GM19468 (cell line): ENCODE measurements around the gene ARL4C.

Experiments
- ATAC-seq: cut with Tn5 transposase; IDR thresholded peaks from one replicate; pipeline ENCODE4 v1.9.1; 2021; ENCODE audit warnings: mild to moderate bottlenecking, moderate library complexity, moderate number of reproducible peaks; ENCODE audit not compliant: unreplicated experiment; ENCODE audit errors: extremely low read depth

ARL4C gene

DNA sequence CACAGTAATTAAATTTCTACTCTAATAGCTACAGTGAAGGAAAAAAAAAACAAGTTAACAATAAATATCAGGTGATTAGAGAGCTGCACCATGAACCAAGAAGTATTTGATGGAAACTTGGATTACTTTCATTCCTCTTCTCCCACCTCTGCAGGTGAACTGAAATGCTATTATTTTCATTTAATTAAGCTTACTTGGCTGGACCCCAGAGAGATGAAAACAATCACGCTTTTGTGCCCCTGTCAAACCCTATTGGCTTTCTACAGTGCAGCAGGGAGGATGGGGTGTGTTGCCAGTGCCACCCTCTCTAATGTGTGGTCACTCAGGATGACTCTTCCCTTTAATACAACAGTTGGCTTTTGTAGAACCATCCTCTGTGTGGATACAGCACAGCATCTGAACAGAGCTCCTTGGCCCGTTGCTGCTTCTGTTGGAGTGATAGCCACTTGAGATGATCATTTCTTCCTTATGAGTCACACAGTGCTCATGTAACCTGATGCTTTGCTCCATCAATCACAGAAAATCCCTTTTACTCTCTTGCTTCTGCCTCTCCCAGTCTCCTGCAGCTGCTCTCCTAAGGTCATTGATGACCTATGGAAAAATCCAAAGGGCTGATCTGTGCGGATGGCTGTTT lies 5.5 kb upstream of the ARL4C start:
- no peak for ATAC-seq

DNA sequence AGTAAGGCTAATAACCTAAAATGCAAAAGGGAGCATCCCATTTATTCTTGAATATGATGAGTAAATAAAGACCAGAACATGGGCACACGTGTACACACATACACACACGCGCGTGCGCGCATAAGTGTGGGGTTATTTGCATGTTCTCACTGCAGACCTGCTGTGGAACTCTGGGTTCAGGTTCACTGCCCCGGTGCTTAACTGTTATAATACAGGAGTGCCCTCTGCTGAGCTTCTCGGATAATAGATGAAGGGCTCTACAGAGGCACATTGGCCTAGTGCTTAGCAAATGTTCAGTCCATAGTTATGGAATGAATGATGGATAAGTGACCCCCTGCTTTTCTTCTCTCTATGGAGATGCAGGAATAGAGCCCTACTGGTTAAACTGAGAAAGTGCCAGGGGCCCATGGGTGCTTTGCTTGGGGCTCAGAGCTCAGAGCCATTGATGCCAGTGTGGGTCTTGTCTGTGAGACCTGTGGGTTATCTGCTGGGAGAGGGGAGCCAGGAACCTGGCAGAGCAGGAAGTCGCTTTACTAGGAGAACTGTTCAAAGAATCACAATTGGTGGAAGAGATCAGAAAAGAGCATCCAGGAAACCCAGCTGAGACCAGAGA lies 3.6 kb upstream of the ARL4C start:
- peak; percentile 22 for ATAC-seq

DNA sequence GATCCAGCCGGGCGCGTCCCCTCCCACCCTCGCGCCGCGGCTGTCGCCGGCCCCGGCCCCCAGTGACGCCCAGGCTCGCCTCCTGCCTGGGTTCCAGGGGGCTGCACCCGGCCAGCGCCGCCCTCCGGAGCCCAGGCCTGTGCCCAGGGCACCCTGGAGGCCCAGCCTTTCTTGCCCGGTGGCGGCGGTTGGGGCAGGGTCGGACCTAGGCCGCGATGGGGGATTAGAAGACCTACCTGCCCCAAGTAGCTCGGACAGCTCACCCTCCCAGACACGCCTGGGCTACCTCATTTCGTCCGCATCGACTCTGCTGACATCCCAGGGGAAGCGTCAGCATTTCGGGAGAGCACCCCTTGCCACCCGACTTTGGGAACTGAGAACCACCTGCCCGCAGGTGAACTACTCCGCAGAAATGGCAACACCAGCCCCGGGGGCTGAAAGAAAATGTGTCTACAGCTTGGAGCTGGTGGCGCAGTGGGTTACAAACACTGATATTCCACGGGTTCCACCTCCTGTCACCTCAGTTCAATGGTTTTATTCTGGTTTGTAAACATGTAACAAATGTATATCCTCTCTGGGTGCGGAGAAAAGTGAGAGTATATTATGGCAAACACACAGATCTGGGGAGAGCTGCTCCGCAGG lies 834 bp upstream of the ARL4C start:
- ATAC-seq: no peak

DNA sequence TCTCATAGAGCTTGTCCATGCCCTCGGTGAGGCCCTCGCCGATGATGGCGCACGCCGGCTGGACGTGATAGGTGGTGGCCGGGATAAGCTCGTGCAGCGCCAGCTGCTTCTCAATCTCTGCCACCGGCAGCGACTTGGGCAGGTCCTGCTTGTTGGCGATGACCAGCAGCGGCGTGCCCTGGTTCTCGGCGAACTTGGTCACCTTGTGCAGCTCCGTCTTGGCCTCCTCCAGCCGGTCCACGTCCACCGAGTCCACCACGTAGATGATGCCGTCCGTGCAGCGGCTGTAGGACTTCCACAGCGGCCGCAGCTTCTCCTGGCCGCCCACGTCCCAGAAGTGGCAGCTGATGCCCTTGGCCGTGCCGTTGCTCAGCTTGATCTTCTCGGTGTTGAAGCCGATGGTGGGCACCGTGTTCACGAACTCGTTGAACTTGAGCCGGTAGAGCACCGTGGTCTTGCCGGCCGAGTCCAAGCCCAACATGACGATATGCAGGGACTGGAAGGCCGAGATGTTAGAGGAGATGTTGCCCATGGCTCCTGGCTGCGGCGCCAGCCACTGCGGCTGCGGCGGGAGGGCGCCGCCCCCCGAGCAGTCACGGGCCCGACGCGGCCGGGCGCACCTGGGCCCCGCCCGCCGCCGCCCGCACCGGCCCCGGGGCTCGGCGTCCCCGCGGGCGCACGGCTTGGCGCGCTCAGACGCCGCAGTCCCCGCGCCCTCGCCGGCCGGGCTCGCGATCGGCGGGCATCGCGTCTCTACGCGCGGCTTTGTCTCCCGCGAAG lies 636 bp downstream of the ARL4C start:
- peak; percentile 21 for ATAC-seq

DNA sequence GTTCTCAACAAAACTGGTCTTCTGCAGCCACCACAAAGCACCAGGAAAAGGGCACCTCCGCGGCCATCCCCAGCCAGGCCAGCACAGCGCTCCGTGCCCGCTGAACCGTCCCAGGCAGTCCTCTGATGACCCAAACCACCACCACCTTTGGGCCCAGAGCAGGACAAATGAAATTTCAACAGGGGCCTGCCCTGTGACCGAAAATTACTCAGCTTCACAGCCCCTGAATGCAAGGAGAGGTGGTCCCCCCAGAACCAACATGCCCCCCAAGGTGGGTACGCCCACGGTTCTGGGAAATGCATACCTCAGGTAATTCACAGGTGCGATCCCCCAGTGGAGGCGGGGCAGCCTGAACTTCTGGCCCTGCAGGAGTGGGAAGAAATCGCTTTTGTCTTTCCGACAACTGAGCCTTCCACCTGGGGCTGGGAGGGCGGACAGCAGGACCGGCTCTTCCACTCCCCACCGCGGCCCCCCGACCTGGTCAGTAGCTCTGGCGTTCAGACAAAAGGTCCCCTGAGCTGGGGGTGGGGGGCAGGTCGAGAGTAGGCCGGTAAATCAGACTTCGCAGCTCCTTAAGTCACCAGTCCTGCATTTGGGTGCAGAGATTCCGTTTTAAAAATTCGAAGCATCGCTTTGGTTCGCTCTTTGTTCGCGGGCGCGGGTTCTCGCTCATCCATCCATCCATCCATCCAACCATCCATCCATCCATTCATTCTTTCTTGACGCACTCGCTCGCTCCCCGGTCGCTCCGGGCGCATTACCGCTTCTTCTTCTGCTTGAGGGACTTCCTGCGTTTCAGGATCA lies 1.4 kb downstream of the ARL4C start:
- ATAC-seq: no peak

DNA sequence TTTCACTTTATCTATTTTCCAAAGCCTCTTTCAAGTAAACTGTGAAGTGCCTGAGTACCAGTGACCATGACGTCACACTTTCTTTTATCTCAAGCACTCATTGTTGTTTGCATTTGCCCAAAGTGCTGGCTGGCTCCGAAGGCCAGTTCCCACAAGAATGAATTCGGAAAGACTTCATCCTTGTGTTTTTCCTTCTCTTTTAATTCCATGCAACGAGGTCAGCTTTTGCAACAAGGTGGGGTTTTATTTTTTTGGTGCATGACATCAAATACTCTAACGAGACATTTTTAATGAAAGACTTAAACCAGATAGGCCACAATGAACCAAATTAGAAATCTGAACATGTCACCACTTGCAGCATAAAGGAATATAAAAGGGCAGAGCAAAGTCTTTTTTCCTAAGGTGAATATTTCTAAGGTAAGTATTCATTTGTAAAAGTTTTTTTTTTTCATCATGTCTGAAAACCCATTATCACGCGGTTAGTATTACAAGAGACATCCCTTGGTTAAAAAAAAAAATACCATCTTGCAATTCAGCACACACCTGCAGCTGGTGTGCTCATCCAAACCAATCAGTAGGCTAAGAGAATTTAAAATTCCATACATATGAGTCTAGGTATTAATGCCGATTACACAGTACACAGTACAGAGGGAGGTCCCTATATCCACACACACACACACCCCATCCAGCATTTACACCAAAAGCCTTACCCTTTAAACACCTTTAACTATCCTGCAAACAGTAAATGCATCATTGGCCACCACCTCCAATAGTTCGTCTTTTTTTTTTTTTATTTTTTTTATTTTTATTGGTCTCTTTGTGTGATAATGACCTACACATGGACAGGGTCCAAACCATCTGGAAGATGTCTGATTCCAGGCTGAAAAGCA lies 2.3 kb downstream of the ARL4C start:
- ATAC-seq: no peak

DNA sequence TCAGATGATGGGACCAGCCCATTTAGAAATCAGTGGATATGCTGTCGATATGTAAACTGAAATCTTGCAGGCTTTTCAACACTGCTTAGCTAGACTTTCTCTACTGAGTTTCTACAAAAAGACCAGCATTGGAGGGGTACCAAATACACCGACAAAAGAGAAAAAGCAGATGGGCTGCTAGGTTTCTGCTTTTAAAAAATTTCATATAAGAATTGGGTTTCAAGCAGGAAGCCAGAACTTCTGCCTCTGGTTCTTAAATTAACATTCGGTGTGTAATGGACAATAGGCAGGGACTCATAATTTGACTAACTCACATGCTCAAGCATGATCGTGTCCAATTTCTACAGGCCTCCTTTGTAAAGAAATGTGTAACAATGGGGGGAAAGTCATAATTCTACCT lies 3.1 kb downstream of the ARL4C start:
- ATAC-seq: no peak

DNA sequence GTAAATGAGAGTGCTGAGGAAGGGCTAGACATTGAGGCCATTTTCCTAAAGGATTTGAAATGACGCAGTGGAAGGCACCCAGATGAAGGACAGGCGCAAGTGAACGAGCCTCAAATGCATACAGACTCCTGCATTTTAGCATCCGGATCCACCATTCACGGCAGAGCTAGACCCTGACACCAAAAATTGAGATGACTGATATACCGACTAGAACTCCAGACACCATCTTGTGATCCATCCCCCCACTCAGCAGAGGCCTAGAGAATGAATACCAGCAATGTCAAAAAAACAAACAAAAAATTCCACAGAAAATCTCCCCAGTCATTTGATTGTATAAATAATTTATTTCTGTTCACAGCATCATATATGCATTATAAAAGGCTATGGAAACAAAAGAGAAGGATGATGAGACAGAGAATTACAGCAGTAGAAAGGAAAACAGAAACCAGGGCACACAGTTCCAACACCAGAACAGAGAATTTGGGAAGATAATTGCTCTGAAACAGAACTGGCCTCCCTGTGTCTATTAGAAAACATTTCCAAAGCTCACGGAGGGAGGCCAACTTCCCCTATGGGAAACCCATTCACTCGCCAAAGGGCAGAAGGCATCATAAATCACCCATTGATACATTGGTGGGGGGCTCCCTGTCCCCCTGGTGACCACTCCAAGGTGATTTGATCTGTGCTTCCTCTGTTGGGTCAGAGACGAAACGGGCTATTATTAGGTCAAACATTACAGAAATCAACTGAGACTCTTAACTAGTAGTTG lies 4.0 kb downstream of the ARL4C start:
- no peak for ATAC-seq

DNA sequence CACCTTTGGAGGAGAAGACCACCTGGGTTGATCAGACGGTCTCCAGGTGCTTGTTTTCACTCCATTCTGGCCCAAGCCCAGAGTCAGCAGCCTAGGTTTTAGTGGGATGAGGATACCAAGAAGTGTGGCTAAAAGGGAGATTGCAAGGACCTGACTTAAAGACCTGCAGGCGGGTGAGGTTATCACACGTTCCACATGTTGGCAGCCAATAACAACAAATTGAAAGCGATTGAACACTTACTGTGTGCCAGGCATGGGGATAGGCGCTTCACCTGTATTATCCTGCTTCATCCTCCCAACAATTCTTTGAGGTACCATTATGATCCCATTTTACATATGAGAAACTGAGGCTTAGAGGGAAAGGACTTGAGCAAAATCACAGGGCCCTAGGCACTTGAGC lies 5.0 kb downstream of the ARL4C start:
- no peak for ATAC-seq

DNA sequence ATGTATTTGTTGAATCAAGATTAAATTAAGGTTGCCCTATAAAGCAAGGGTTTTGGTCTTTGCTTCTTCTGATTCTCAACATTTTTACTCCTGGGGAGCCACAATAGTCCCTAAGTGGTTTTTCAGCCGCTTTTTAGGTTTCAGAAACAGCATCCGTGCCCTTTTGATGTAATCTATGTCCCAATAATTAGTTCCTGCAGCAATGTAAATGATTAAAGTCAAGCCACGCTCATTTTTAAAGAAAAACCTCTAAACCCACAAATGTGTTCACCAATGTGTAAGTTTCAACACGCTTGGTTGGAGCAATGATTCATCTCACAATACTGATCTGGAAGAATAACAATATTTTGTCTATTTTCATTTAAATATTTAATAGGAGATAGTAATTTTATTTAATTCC lies 5.6 kb downstream of the ARL4C start:
- no peak for ATAC-seq

DNA sequence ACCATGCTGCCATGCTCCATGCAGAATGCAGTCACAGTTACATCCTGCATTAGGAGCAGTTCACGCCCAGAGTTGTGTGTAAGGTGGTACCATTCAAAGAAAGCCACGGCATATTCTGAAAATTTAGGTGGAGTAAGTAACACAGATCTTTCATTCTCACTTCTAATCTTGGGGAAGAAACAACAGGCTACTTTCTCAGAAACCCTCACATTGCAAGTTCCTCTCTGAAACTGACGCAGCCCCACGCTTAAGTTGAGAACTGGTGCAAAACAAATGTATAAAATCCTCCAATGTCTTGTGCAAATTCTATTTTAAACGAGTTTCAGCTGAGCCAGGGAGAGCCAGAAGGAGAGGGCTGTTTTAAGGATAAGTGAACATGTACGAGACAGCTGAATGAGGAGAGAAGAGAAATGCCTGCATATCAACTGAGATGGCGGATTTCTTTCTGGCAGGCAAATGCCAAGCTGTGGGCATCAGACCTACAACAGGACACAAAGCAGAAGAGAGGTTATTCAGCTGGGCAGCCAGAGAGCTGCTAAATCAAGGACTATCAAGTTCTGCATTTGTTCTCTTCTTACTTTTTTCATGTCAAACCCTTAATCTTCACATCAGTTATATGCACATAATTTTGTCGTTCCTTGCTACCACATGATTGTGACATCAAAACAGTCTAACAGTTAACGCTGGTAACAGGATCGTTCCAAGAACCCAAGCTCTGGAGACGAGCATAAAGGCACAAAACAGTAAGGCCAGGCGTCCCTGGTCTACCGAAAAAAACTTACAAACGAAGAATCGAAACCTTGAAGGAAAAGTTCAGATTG lies 6.4 kb downstream of the ARL4C start:
- ATAC-seq: no peak

DNA sequence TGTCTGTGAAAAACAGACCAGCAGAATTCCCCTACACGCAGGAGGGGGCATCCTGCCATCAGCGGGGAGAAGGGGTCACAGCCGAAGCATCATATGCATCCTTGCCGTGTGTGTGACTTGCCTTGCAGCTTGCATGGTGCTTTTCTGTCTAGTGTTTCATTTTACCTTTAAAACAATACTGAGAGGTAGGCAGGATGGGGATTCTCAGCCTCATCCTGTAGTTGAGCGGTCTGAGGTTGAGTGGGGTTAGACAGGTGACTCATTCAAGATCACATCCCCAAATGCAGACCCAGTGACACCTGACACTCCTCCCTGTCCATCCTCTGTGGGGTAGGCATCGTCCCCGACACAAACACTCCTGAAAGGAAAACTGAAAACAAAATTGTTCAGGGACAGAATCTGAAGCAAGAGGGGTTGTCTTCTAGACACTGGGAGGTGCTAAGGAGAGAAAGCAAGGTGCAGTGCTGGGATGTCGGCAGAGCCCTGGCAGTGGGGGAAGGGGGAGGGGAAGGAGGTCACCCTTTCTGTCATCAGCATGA lies 7.9 kb downstream of the ARL4C start:
- peak; percentile 59 for ATAC-seq

DNA sequence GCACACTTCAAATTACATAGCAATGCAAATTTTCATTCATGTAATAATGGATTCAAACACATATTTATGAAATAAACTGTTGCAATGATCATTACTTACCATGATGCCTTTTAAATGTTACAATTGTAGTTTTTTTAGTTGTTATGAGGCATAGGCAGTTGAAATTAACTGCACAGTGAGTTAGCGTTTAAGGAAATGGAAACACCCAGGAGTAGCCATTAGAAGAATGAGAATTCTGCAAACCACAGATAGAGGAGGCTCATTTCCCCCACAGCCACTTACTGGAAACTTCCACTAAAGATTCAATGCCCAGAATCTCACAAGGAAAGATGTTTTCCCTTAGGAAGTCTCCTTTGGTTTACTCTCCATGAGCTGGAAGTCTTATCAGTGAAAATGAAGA lies 8.4 kb downstream of the ARL4C start:
- ATAC-seq: no peak

DNA sequence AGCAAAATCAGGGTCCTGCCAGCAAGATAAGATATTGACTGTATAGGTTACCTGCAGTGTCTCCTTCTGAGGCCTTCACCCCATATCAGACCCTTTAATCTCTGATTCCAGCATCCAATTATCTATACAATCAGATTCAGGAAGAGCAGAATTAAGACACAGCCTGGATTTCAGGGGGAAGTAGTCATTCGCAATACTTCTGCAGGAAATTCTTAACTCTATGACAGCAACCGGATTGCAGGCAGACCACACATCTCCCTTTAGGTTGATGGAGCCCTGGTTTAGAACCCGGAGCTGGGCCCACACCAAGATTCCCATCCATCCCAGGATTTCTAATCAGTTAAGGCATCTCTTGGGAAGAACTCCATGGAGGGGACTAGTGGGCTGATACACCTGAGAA lies 9.5 kb downstream of the ARL4C start:
- ATAC-seq: no peak

DNA sequence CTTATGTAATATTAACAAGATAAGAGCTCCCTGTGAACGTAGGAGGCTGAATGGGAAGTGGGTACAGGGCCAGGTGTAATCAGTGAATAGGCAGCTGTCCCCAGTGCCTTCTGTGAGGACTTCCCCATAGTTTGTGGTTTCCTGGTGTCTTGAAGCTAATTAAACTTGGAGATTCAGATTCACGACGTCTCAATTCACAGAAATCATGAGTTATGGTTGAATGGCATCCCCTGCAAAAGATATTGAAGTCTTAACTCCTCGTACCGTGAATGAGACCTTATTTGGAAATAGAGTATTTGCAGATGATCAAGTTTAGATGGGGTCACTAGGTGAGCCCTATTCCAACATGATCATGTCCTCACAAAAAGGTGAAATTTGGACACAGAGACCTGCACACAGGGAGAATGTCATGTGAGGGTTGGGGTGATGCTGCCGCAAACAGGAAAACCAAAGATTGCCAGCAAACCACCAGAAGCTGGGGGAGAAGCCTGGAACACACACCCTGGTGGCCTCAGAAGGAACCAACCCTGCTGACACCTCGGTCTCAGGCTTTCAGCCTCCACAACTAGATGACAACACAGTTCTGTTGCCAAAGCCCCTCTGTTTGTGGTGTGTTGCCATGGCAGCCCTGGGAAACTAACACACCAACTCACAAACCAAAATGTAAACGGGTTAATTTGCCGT lies 13.2 kb downstream of the ARL4C start:
- peak; percentile 36 for ATAC-seq

DNA sequence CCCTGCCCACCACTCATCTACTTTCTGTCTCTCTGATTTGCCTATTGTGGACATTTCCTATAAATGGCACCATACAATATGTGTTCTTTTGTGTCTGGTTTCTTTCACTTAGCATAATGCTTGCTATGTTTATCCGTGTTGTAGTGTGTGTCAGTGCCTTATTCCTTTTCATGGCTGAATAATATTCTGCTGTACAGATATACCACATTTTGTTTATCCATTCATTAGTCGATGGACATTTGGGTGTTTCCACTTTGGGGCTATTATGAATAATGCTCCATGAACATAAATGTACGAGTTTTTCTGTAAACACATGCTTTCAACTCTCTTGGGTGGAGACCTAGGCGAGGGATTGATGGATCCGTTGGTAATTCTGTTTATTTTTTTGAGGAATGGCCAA lies 15.6 kb downstream of the ARL4C start:
- ATAC-seq: no peak

DNA sequence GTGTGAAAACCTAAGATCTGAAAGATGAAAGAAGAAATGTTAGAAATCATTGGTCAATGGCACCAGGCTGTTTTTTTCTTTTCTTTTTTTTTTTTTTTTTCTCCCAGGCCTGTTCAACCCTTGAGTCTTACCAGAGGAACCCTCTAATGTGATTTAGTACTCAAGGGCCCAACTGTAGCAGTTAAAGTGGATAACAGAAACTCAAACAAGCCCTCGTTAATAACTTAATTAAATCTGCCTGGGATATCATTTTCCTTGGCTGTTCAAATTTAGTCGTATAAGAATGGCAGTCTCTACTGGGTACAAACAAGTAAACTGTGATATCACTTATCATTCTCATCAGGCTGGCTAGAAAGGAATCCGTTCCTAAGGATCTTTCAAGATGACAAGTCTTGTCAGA lies 16.5 kb downstream of the ARL4C start:
- no peak for ATAC-seq
